HepG2 (cell line): Measurements from ENCODE around the gene MED15. TPM values are rescaled to one million over a fixed set of nuclear protein-coding genes. Genes with fewer than 3 reads are reported as not detected.

ENCODE experiments used
- ATAC-seq: fragments of 200-7000 bp; cut with Tn5 transposase; 3 replicates; pipeline ENCODE4 v1.9.1; 2020; ENCODE audit warnings: mild to moderate bottlenecking, moderate library complexity
- BruUV-seq: library from RNA; stranded (reverse); fragments of 400-500 nt; replicated peaks from 2 replicates; lab custom pipeline; 2021; lab: Mats Ljungman, UMichigan
- CTCF ChIA-PET: fragments of 300-600 bp; formaldehyde crosslinking; extraction: SDS; loops from one replicate; lab custom pipeline; 2021; ENCODE audit warnings: low total read pairs, inconsistent platforms, low intra/inter-chr PET ratio; lab: Yijun Ruan, JAX
- POLR2A ChIA-PET: fragments of 350-600 bp; sonication (Branson Sonifier 250); formaldehyde crosslinking; loops from one replicate; lab custom pipeline; 2020; ENCODE audit warnings: antibody characterized with exemption, inconsistent platforms; lab: Yijun Ruan, JAX
- DNase-seq: peaks from one replicate; pipeline ENCODE4 v3.0.0-alpha.2; 2015; ENCODE audit warnings: low spot score
- FAIRE-seq: peaks from 3 replicates; lab custom pipeline; 2011; peaks lifted over from hg19 to GRCh38; lab: Jason Lieb, UNC
- H2AFZ ChIP-seq: one replicate; pipeline ENCODE4 v1.6.1; 2011; ENCODE audit warnings: low read length, inconsistent platforms
- H3K27ac ChIP-seq: fragments of 300-600 bp; 3 replicates; pipeline ENCODE4 v1.8.0; 2011; ENCODE audit warnings: mixed run types, mild to moderate bottlenecking, mixed read lengths, low read length, inconsistent platforms; ENCODE audit not compliant: insufficient read depth; ENCODE audit errors: extremely low read length
- H3K27me3 ChIP-seq, 2 experiments: fragments of 200-600 bp in 1 of 2; 2 replicates in 1 of 2; 3 replicates in 1 of 2; pipeline versions ENCODE4 v1.6.0 to v1.8.0; 2011; ENCODE audit warnings: low read length in 2 of 2, mild to moderate bottlenecking in 2 of 2, moderate library complexity in 2 of 2, inconsistent platforms in 1 of 2; ENCODE audit not compliant: insufficient read depth in 2 of 2, control insufficient read depth in 1 of 2
- H3K36me3 ChIP-seq, 2 experiments: fragments of 200-600 bp in 1 of 2; replicated peaks in 1 of 2; 2 replicates in 1 of 2; 3 replicates in 1 of 2; pipeline versions ENCODE4 v1.5.1 to v1.8.0; 2011; ENCODE audit warnings: low read length in 2 of 2, inconsistent platforms in 1 of 2; ENCODE audit not compliant: insufficient read depth in 2 of 2, control insufficient read depth in 1 of 2
- H3K4me1 ChIP-seq: 2 replicates; pipeline ENCODE4 v1.5.1; 2012; ENCODE audit warnings: low read length, inconsistent platforms; ENCODE audit not compliant: insufficient read depth
- H3K4me2 ChIP-seq: 2 replicates; pipeline ENCODE4 v1.6.0; 2011; ENCODE audit warnings: low read depth, low read length, inconsistent platforms
- H3K4me3 ChIP-seq, 3 experiments: fragments of 200-600 bp in 1 of 3; sonication (generic), shearing (Covaris generic) in 1 of 3; replicated peaks in 1 of 3; 2 replicates each; pipeline ENCODE4 v1.5.1; 2011 to 2016; ENCODE audit warnings: low read length in 3 of 3, inconsistent platforms in 2 of 3, low read depth in 2 of 3, mild to moderate bottlenecking in 2 of 3, control low read depth in 1 of 3, mixed read lengths in 1 of 3; ENCODE audit not compliant: insufficient read depth in 1 of 3
- H3K79me2 ChIP-seq: one replicate; pipeline ENCODE4 v1.6.1; 2011; ENCODE audit warnings: low read length, inconsistent platforms; ENCODE audit not compliant: insufficient read depth
- H3K9ac ChIP-seq: 2 replicates; pipeline ENCODE4 v1.6.0; 2011; ENCODE audit warnings: mild to moderate bottlenecking, low read depth, low read length, inconsistent platforms; ENCODE audit not compliant: insufficient read depth
- H3K9me3 ChIP-seq: 2 replicates; pipeline ENCODE4 v1.5.1; 2012; ENCODE audit warnings: mild to moderate bottlenecking, low read length
- H4K20me1 ChIP-seq: 2 replicates; pipeline ENCODE4 v1.6.0; 2011; ENCODE audit warnings: inconsistent platforms, mild to moderate bottlenecking, low read length, moderate library complexity; ENCODE audit not compliant: insufficient read depth
- CTCF ChIP-seq: sonication (generic); formaldehyde crosslinking; IDR thresholded peaks from 2 replicates; pipeline ENCODE4 v1.5.0; 2020; ENCODE audit warnings: mild to moderate bottlenecking, missing genetic modification reagents, moderate library complexity
- FOXJ3 ChIP-seq: sonication (generic); formaldehyde crosslinking; IDR thresholded peaks from 2 replicates; pipeline ENCODE4 v1.4.0; 2020; ENCODE audit warnings: missing genetic modification reagents, mild to moderate bottlenecking, borderline replicate concordance
- GMEB1 ChIP-seq: sonication (generic); formaldehyde crosslinking; IDR thresholded peaks from 2 replicates; pipeline ENCODE4 v1.5.1; 2020; ENCODE audit warnings: missing genetic modification reagents, mild to moderate bottlenecking, borderline replicate concordance
- IKZF4 ChIP-seq: sonication (generic); formaldehyde crosslinking; IDR thresholded peaks from 2 replicates; pipeline ENCODE4 v1.5.1; 2020; ENCODE audit warnings: borderline replicate concordance, mild to moderate bottlenecking, low read depth, missing genetic modification reagents; ENCODE audit errors: not compliant biosample characterization
- MED13 ChIP-seq: sonication (generic); formaldehyde crosslinking; IDR thresholded peaks from 2 replicates; pipeline ENCODE4 v1.5.0; 2020; ENCODE audit warnings: missing genetic modification reagents
- ONECUT2 ChIP-seq: sonication (generic); formaldehyde crosslinking; IDR thresholded peaks from 2 replicates; pipeline ENCODE4 v1.4.0; 2020; ENCODE audit warnings: missing genetic modification reagents
- PPARG ChIP-seq: conservative IDR thresholded peaks from 2 replicates; pipeline ENCODE4 v1.6.1; 2016; ENCODE audit warnings: missing biosample characterization, missing genetic modification reagents
- STAG1 ChIP-seq: sonication (generic); formaldehyde crosslinking; IDR thresholded peaks from 2 replicates; pipeline ENCODE4 v1.4.0; 2020; ENCODE audit warnings: missing genetic modification reagents
- ZFP37 ChIP-seq: sonication (generic); formaldehyde crosslinking; IDR thresholded peaks from 2 replicates; pipeline ENCODE4 v1.4.0; 2020; ENCODE audit warnings: missing genetic modification reagents, borderline replicate concordance
- ZFP62 ChIP-seq: sonication (generic); formaldehyde crosslinking; IDR thresholded peaks from 2 replicates; pipeline ENCODE4 v1.4.0; 2020; ENCODE audit warnings: missing genetic modification reagents
- ZNF292 ChIP-seq: sonication (generic); formaldehyde crosslinking; IDR thresholded peaks from 2 replicates; pipeline ENCODE4 v1.8.1; 2022; ENCODE audit warnings: mild to moderate bottlenecking, low read depth, missing genetic modification reagents, borderline replicate concordance
- ZNF317 ChIP-seq: sonication (generic); formaldehyde crosslinking; IDR thresholded peaks from 2 replicates; pipeline ENCODE4 v1.5.0; 2020; ENCODE audit warnings: mild to moderate bottlenecking, missing genetic modification reagents
- ZNF337 ChIP-seq: sonication (generic); formaldehyde crosslinking; IDR thresholded peaks from 2 replicates; pipeline ENCODE4 v1.5.1; 2020; ENCODE audit warnings: missing genetic modification reagents, low read depth, mild to moderate bottlenecking, borderline replicate concordance
- ZNF446 ChIP-seq: sonication (generic); formaldehyde crosslinking; IDR thresholded peaks from 2 replicates; pipeline ENCODE4 v1.5.0; 2020; ENCODE audit warnings: mild to moderate bottlenecking, missing genetic modification reagents
- ZNF687 ChIP-seq: sonication (generic); formaldehyde crosslinking; IDR thresholded peaks from 2 replicates; pipeline ENCODE4 v1.5.1; 2020; ENCODE audit warnings: mild to moderate bottlenecking, missing genetic modification reagents, moderate library complexity
- ZNF773 ChIP-seq: sonication (generic); formaldehyde crosslinking; IDR thresholded peaks from 2 replicates; pipeline ENCODE4 v1.4.0; 2020; ENCODE audit warnings: missing genetic modification reagents, borderline replicate concordance
- WGBS: methylation state at CpG from one replicate; pipeline ENCODE4 v1.1.6; 2017; ENCODE audit warnings: low lambda C conversion rate; 5-methylcytosine and 5-hydroxymethylcytosine counted together
- in situ Hi-C: cut with HindIII; loops from 2 replicates; pipeline ENCODE4 v1.10.0; 2017; ENCODE audit warnings: low pct_unique_long_range_greater_than_20kb; ENCODE audit not compliant: extremely low pct_ligation_motif_present
- intact Hi-C: fragments of 100-400 bp; cut with micrococcal nuclease; formaldehyde crosslinking; loops from one replicate; pipeline ENCODE4 v1.10.0; 2022; ENCODE audit not compliant: unreplicated experiment
- polyA plus RNA-seq, 8 experiments: library from polyadenylated mRNA; depleted of rRNA in 3 of 8; stranded (reverse) in 7 of 8; unstranded in 1 of 8; fragments of >200 nt; fragmentation: Illumina TruSeq in 4 of 8; extraction: Trizol in 4 of 8; gene quantifications; 2 replicates each; pipeline versions ENCODE4 v1.2.1 to v1.2.3, GENCODE V29; 2011 to 2016; ENCODE audit warnings: low read depth in 4 of 8, missing spikeins in 1 of 8, mixed read lengths in 1 of 8; ENCODE audit not compliant: insufficient read depth in 1 of 8
- total RNA-seq, 5 experiments: library from RNA; depleted of rRNA; stranded (reverse); fragments of >200 nt; fragmentation: Illumina TruSeq; extraction: Trizol; gene quantifications; 2 replicates each; pipeline ENCODE4 v1.2.3, GENCODE V29; 2016; ENCODE audit warnings: low read depth in 1 of 5

The MED15 gene
- total and polyA plus RNA-seq, 2 of the 13 experiments (the other 11 are each of a cell fraction or from before 2014, with no cell fraction given) = 14.3 to 27.0 TPM

GRCh38 chr22:20583471-20583922 is 76.1 kb downstream of the MED15 start:
- in situ Hi-C loops = no loop called here
- H3K4me2 ChIP-seq = no peak overlapping the region
- TF ChIP-seq ZFP62 (no peak), ZNF337 (CRISPR knock-in tag) (no peak), ZFP37 (CRISPR knock-in tag) (no peak), ONECUT2 (CRISPR knock-in tag) (no peak), PPARG (CRISPR knock-in tag) (no peak), ZNF446 (no peak), ZNF687 (CRISPR knock-in tag) (0 out of 2 replicates have a peak, but pooled peaks have one; percentile 12), GMEB1 (no peak), ZNF773 (no peak), CTCF (peak; percentile 52; the same call in 1 of the 2 replicates), ZNF292 (CRISPR knock-in tag) (no peak), FOXJ3 (CRISPR knock-in tag) (no peak), IKZF4 (no peak), ZNF317 (CRISPR knock-in tag) (no peak), STAG1 (peak; percentile 17; the same call in 1 of the 2 replicates), MED13 (CRISPR knock-in tag) (no peak)
- TF ChIP-seq, all 625 proteins: peak for 3
- 92% methylated on average over 4 of the region's 4 CpGs for WGBS
- FAIRE-seq (no peak), ATAC-seq (peak; percentile 18; the same call in 2 of the 3 replicates), DNase-seq (no peak)
- intact Hi-C loops = no loop called here
- Histone ChIP-seq H4K20me1 (peaks cover 4% of the 10 kb centered on the region; the same call in 1 of the 2 replicates), H3K9me3 (no peaks in the 10 kb centered on the region), H3K9ac (no peak overlapping the region), H3K27me3 (no peaks in the 10 kb centered on the region; a peak in 1 of 5 replicates), H3K79me2 (no peaks in the 10 kb centered on the region), H3K4me1 (no peaks in the 10 kb centered on the region), H2AFZ (no peak overlapping the region), H3K4me3 (no peak overlapping the region), H3K27ac (no peak overlapping the region), H3K36me3 (peaks cover 40 to 80% of the 10 kb centered on the region in 2 experiments)
- BruUV-seq = no TSS peak
- ChIA-PET POLR2A (no interaction called here), CTCF (no interaction called here)
